ENCODE measurements around the gene SHROOM2.

- TF ChIP-seq CSRNP3 (CRISPR knock-in tag; IDR thresholded peaks at IDR 0.05) (no peak), TSHZ2 (CRISPR knock-in tag; IDR thresholded peaks at IDR 0.05) (no peak), ZNF8 (CRISPR knock-in tag; IDR thresholded peaks at IDR 0.05) (no peak), GLIS3 (CRISPR knock-in tag; IDR thresholded peaks at IDR 0.05) (no peak), ZFP3 (CRISPR knock-in tag; IDR thresholded peaks at IDR 0.05) (no peak), PATZ1 (CRISPR knock-in tag; IDR thresholded peaks at IDR 0.05; ENCODE audit: borderline replicate concordance) (no peak), ARNTL (CRISPR knock-in tag; IDR thresholded peaks at IDR 0.05; ENCODE audit: borderline replicate concordance, low read depth) (no peak), CSDC2 (CRISPR knock-in tag; IDR thresholded peaks at IDR 0.05) (no peak), ZNF70 (CRISPR knock-in tag; IDR thresholded peaks at IDR 0.05) (no peak), ISL1 (CRISPR knock-in tag; IDR thresholded peaks at IDR 0.05) (no peak), TCF4 (CRISPR knock-in tag; IDR thresholded peaks at IDR 0.05; ENCODE audit: borderline replicate concordance) (no peak)
These were observed 77.8 kb downstream of the SHROOM2 start for GRCh38 chrX:9864011-9864410.

Data from SK-N-SH treated with all-trans-retinoic acid at 6 μM for 48 hours (cell line).